GM18868 (cell line): Measurements from ENCODE around the gene EDC4.
"Not testable (repeated sequence)": the region's sequence is repeated elsewhere in the genome, so short reads cannot be mapped to it uniquely, and the experiment has no call there.

Experiments used
- ATAC-seq: cut with Tn5 transposase; IDR thresholded peaks from one replicate; pipeline ENCODE4 v1.9.1; 2021; ENCODE audit warnings: mild to moderate bottlenecking, moderate library complexity; ENCODE audit not compliant: unreplicated experiment

Gene EDC4, protein sequence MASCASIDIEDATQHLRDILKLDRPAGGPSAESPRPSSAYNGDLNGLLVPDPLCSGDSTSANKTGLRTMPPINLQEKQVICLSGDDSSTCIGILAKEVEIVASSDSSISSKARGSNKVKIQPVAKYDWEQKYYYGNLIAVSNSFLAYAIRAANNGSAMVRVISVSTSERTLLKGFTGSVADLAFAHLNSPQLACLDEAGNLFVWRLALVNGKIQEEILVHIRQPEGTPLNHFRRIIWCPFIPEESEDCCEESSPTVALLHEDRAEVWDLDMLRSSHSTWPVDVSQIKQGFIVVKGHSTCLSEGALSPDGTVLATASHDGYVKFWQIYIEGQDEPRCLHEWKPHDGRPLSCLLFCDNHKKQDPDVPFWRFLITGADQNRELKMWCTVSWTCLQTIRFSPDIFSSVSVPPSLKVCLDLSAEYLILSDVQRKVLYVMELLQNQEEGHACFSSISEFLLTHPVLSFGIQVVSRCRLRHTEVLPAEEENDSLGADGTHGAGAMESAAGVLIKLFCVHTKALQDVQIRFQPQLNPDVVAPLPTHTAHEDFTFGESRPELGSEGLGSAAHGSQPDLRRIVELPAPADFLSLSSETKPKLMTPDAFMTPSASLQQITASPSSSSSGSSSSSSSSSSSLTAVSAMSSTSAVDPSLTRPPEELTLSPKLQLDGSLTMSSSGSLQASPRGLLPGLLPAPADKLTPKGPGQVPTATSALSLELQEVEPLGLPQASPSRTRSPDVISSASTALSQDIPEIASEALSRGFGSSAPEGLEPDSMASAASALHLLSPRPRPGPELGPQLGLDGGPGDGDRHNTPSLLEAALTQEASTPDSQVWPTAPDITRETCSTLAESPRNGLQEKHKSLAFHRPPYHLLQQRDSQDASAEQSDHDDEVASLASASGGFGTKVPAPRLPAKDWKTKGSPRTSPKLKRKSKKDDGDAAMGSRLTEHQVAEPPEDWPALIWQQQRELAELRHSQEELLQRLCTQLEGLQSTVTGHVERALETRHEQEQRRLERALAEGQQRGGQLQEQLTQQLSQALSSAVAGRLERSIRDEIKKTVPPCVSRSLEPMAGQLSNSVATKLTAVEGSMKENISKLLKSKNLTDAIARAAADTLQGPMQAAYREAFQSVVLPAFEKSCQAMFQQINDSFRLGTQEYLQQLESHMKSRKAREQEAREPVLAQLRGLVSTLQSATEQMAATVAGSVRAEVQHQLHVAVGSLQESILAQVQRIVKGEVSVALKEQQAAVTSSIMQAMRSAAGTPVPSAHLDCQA (N-terminal part only)

DNA sequence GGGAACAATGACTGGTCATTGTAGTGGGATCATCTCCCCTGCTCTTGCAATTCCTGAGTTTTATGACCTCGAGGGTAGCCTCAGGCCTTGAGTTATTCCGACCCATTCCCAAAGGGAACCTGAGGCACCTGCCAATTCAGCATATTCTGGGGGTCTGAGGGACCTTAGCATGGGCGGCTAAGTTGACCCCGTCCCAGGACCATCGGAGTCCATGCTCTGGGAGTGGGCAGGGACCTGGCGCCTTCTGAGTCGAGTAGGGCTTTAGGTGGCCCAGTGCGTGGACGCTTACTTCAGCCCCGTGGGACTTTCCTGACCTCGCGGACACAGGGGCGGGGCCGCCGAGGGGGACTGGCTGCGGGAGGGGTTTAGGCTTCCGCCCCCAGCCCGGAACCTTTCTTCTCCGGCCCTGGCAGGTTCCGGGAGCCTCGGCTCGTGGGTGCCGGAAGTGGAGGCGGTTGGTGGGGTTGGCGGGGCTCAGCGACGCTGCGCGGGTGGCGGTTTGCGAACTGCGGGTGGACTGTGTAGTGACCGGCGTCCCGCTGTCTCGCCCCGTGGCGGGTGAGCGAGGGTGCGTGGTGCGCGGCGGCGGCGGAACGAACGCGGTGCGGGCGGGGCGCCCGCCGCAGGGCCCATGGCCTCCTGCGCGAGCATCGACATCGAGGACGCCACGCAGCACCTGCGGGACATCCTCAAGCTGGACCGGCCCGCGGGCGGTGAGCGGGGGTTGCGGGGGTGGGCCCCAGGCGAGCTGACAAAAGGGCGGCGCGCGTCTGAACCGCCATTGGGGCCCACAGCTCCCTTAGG lies at the start of gene EDC4:
Gene EDC4 (plus strand): TSS at position 422 of the 804 bp plus-strand sequence. CDS start 210 bp downstream, at position 632.
- ATAC-seq: peak; percentile 77

DNA sequence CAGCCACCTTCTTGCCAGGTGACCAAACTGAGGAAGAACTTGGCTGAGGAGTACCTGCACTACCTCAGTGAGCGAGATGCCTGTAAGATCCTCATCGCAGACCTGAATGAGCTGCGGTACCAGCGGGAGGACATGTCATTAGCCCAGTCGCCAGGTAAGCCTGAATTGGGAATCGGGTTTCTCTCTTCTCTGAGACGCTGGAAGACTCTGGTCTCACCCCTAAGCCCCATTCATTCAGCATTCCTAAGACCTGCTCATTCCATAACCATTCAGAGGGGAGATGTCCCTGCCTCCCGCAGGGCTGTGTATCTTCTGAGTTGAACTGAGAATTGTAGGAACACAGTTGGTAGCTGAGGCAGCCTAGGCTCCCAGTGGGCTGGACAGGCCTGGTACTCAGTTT lies 47.7 kb upstream of the EDC4 start:
- ATAC-seq: no peak

DNA sequence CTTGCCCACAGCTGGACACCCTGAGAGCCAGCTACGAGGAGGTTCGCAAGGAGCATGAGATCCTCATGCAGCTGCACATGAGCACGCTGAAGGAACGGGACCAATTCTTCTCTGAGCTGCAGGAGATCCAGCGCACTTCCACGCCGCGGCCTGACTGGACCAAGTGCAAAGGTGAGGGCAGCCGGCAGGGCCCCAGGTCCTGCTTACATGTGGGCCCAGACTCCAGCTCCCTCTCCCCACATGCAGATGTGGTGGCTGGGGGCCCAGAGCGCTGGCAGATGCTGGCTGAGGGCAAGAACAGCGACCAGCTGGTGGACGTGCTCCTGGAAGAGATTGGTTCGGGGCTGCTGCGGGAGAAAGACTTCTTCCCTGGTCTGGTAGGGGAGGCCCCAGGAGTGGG lies 46.9 kb upstream of the EDC4 start:
- no peak for ATAC-seq

DNA sequence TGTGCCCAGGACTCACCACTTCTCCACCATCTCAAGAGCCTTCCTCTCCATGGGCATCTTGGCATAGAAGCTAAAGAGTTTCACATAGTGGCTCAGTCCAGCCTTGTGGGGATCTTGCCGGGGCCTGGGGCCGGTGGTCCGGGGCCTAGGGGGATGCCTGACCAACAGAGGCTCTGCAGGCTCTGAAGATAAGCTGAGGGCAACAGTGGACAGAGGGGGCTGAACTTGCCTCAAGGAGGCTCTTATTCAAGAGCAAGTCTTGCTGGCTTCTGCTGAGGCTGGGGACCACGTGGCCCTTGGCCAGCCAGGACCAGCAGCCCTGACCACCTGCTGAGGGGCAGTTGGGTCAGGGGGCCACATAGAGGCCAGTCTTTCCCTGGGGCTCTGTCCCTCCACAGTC lies 44.2 kb upstream of the EDC4 start:
- ATAC-seq: no peak

DNA sequence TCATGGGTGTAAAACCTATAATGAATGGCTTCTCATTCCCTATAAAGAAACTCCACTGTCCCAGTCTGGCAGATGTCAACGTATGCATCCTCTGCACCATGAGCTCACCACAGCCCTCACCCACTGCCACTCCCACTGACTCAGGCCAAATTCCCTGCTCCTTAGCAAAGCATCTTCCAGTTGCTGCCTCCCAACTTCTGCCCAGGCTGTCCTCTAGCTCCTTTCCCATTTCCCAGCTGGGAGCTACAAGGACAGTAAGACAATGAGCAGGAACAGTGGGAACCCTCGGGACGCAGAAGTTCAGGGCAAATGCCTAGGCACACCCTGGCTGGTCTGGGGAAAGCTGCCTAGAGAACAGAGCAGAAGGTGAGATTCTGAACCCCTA lies 39.8 kb upstream of the EDC4 start:
- no peak for ATAC-seq

DNA sequence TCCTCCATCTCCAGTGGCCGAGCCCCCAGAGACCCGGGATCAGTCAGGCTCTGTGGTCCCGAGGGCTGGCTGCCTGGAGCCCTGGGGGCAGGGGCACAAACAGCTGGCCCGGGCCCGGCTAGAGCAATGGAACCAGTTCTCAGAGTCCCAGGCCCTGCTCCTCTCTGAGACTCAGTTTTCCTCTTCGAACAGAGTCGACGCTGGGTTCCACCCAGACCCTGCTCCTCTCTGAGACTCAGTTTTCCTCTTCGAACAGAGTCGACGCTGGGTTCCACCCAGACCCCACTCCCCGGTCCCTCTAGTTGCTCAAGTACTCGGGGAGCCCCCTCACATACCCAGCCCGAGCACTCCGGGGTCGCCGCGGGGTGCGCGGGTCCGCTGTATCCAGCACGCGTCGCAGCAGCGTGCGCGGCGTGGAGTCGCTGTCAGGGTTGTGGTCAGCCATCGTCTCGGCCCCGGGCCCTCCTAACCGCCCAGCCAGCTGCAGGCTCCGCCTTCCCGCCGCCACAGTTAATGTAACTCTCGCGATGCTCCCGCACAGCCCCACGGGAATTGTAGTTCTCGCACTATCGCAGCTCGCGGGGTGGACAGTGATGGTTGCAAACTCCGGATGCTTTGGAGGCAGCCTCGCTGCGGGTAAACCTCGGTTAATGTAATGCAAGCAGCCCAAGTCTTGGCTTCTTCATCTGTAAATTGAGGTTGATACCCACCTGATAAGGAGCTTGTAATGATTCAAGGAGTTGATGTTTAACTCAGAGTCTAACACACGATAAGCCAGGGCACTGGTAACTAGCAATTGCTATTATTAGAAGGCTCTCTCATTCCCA lies 39.2 kb upstream of the EDC4 start:
- peak; percentile 98 for ATAC-seq

DNA sequence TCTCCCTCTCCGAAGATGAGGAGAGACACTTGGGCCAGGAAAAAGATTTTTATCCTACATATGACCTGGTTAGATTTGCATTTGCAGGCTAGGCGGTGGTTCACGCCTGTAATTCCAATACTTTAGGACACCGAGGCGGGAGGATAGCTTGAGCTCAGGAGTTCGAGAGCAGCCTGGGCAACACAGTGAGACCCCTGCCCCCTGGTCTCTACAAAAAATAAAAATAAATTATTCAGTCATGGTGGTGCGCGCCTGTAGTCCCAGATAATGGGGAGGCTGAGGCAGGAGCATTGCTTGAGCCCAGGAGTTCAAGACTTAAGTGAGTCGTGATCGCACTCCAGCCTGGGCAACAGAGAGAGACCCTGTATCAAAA lies 38.6 kb upstream of the EDC4 start:
- ATAC-seq: no peak

DNA sequence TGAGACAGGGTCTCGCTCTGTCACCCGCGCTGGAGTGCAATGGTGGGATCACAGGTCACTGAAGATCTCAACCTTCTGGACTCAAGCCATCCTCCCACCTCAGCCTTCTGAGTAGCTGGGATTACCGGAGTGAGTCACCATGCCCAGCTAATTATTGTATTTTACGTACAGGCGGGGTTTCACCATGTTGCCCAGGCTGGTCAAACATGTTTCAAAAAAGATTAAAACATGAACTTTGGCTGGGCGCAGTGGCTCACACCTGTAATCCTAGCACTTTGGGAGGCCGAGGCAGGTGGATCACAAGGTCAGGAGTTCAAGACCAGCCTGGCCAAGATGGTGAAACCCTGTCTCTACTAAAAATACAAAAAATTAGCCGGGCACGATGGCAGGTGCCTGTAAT lies 35.7 kb upstream of the EDC4 start:
- ATAC-seq: not testable (repeated sequence)

DNA sequence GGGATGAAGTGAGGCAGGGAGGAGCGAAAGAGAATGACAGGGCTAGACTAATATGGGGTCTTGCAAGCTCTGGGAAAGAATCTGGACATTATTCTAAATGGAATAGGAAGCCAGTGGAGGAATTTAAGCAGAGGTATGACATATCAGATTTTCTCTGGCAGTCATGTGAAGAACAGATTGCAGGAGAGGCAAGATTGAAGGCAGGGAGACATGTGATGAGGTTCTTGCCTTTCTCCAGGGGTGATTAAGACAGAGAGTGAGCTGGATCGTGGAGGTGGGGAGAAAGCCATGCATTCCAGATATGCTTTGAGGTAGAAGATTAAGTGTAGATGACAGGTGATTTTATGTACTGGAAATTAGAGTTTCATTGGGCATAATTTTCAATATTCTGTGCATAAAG lies 35.0 kb upstream of the EDC4 start:
- no peak for ATAC-seq

DNA sequence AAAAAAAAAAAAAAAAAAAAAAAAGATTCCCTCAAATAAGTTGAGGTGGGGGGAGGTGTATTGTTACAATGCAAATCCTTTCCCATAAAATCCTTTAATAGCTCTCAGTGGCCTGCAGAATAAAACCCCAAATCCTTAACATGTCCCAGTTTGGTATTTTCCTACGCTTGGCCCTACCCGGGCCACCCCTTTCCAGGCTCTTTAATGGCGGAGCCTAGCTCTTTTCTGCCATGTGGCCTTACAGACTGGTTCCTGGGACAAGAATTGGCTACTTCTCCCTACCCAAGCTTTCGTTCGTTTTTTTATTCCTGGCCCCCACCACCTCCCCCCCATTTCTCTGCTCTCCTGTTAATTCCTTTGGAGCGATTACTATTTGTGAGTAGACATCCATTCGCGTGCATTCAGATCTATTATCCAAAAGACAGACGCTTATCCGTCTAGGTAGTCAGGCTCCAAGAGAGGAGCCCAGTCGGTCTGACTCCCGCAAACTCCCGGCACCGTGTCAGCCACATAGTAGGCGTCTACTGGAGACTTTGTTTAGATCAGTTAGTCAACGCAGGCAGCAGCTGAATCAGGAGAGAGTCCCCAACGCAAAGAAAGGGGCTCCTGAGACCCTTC lies 31.5 kb upstream of the EDC4 start:
- ATAC-seq: no peak

DNA sequence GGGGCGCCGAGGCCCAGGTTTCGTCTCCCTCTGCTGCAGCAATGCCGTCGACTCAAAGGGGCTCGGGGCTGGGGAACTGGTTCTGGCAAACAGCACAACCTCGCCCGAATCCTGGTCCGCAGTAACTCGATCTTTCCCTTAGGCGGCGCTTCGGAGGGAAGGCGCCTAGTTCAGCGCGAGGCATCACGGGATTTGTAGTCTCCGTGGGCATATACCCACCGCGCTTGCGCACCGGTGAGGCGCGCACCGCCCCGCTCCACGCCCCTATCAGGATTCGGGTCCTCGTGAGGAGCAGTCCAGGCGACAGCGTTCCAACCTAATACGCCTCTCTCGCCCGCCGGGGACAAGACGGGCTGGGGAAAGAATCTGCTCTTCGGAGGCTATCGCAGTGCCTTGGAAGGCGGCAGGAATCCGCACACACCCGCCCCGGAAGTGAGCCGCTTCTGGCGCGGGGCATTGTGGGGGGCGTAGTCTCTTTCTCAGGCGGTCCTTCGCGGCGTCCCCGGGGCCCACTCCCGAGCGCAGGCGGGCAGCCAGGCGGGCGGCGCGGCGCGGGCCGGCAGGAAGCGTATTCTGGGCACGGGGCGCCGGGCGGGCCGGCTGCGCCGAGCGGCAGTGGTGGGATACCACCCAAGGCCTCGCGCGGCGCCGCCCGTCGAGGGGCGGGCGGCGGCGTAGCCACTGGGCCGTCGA lies 30.9 kb upstream of the EDC4 start, which contains the start of gene THAP11:
Gene THAP11 (plus strand): TSS at position 505 of the 693 bp plus-strand sequence. CDS start 235 bp downstream, outside the sequence.
- peak; percentile 38 for ATAC-seq

DNA sequence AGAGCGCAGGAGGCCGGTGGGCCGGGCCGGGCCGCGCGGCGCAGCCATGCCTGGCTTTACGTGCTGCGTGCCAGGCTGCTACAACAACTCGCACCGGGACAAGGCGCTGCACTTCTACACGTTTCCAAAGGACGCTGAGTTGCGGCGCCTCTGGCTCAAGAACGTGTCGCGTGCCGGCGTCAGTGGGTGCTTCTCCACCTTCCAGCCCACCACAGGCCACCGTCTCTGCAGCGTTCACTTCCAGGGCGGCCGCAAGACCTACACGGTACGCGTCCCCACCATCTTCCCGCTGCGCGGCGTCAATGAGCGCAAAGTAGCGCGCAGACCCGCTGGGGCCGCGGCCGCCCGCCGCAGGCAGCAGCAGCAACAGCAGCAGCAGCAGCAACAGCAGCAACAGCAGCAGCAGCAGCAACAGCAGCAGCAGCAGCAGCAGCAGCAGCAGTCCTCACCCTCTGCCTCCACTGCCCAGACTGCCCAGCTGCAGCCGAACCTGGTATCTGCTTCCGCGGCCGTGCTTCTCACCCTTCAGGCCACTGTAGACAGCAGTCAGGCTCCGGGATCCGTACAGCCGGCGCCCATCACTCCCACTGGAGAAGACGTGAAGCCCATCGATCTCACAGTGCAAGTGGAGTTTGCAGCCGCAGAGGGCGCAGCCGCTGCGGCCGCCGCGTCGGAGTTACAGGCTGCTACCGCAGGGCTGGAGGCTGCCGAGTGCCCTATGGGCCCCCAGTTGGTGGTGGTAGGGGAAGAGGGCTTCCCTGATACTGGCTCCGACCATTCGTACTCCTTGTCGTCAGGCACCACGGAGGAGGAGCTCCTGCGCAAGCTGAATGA lies 30.1 kb upstream of the EDC4 start:
- peak; percentile 6 for ATAC-seq

DNA sequence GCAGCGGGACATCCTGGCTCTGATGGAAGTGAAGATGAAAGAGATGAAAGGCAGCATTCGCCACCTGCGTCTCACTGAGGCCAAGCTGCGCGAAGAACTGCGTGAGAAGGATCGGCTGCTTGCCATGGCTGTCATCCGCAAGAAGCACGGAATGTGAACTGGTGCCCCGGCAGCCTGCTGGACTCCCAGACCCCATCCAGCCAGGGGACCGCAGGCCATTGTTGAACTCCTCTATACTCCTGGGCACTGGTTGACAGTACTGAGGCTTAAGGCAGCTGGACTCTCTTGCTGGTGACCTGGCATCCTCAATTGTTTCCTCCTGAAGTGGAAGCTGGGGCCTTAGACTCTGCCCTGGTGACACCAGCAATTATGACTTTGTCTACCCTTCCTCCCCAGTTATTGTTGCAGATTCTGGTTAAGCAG lies 29.5 kb upstream of the EDC4 start:
- no peak for ATAC-seq

DNA sequence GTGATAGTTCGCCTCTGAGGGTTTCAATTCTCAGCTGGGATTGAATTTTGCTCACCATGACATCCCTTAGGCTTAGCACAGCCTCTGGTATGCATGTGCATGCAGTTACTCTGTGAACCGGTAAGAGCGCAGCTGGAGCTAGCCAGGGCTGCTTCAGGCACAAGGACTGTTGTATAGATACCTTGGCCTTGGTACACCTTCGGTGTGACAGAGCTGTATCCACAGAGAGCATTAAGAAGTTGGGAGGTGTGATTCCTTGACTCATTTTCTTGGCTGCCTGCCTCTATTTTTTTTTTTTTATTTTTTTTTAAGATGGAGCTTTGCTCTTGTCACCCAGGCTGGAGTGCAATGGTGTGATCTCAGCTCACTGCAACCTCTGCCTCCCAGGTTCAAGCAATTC lies 28.4 kb upstream of the EDC4 start:
- no peak for ATAC-seq

DNA sequence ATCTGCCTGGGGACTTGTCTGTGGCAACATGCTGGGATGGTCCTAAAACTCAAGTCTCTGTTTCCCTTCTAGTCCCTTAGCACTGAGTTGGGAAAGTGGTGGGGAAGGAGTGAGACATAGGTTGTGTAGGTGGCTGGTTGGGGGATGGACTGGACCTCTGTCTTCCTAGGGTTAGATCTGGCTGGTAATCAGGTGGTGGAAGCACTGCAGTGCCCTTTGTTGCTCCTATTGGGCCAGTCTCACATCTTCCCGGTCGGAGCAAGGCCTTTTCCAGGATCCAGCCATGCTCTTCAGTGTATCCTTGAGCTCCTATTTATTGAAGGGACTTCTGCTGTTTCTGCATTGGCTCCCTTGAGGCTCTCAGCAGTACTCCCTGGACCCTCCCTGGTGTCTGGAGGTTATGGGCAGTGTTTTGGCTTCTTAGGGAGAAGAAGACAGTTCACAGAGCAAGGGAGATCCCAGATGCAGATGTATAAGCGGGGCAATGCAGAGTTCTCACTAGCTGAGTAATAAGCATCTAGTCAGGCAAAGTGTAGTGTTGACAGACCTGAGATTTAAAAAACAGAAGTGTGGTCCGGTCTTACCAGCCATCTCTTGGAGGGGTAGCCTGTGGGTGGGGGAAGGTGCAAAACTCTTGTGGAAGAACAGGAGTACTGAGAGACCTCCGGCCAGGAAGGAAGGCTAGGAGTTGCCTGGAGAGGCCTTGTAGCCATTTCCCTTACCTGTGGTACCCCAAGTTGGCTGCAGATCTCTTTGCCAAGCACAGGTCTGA lies 27.4 kb upstream of the EDC4 start:
- ATAC-seq: no peak

DNA sequence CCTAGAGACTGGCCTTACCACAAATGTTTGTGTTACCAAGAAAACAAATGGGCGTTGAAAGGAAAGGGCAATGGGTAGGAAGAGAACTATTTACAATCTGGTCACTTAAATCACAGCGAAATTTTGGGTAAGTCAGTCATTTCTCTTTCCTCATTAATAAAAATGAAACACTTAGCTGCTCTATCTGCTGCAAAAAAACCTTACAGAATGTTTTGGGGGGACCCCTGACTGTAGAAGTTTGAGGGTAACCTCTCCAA lies 26.9 kb upstream of the EDC4 start:
- ATAC-seq: no peak
